Ascending aorta (tissue), 2 donors: ENCODE data around the gene SEMA3C. TPM values are rescaled to one million over a fixed set of nuclear protein-coding genes. Genes with fewer than 3 reads are reported as not detected.
A peak's percentile ranks its signal among the peaks of the same experiment; 100 is the strongest.

Experiments
- DNase-seq, 2 donors: peaks; one replicate each; pipeline ENCODE4 v3.0.0-alpha.2; 2019; ENCODE audit warnings: low spot score in 2 of 2
- H3K27ac ChIP-seq, 2 donors: fragments of 200-600 bp; sonication (generic); one replicate each; pipeline ENCODE4 v1.5.1; 2016 to 2017; ENCODE audit warnings: mild to moderate bottlenecking in 1 of 2
- H3K27me3 ChIP-seq: fragments of 200-600 bp; sonication (generic); one replicate; pipeline ENCODE4 v1.5.1; 2017
- H3K36me3 ChIP-seq, 2 donors: fragments of 200-600 bp; sonication (generic); one replicate each; pipeline ENCODE4 v1.5.1; 2016
- H3K4me1 ChIP-seq, 2 donors: fragments of 200-600 bp; sonication (generic); one replicate each; pipeline ENCODE4 v1.5.1; 2016 to 2017; ENCODE audit warnings: mild to moderate bottlenecking in 1 of 2
- H3K4me3 ChIP-seq, 2 donors: fragments of 200-600 bp; sonication (generic); one replicate each; pipeline ENCODE4 v1.5.1; 2016 to 2017; ENCODE audit warnings: mild to moderate bottlenecking in 1 of 2
- H3K9me3 ChIP-seq, 2 donors: fragments of 200-600 bp; sonication (generic); one replicate each; pipeline ENCODE4 v1.5.1; 2016
- intact Hi-C: fragments of 100-400 bp; cut with DNase I; formaldehyde crosslinking; loops from one replicate; pipeline ENCODE4 v1.15.1; 2023
- total RNA-seq: library from RNA; depleted of rRNA; stranded (reverse); fragments of >200 nt; gene quantifications from one replicate; pipeline ENCODE4 v1.1.0, GENCODE V29; 2016
- TF ChIP-seq, protein P1 (sequence below), 3 experiments: fragments of 200-600 bp in 2 of 3; fragments of 450-650 bp in 1 of 3; sonication (generic) in 2 of 3; IDR thresholded peaks; one replicate each; pipeline ENCODE4 v1.5.1; 2016 to 2019; ENCODE audit warnings: antibody characterized with exemption in 3 of 3, mild to moderate bottlenecking in 1 of 3, moderate library complexity in 1 of 3

The SEMA3C gene
- total RNA-seq, 1 donor from 2014 or later, result 16.6 TPM

DNA sequence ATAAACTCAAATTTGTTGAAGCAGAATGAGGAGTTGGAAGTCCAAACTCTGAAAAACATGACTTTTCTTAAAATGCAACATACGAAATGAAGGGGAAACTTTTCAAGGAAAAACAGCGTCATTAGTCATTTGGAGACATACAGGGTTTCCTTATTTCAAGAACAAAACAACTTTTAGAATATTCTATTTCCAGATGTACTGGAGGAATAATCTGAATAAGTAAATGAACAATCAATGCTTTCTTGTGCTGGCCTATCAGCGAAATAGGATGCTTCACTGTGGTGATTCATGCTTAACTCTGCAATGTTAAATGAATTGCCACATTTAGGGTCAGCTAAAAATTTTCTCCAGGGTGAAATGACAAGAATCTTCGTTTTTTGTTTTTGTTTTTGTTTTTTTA lies 114.3 kb downstream of the SEMA3C start:
- Histone ChIP-seq H3K9me3 (no peaks in the 10 kb centered on the region), H3K36me3 (no peaks in the 10 kb centered on the region), H3K27me3 (no peaks in the 10 kb centered on the region), H3K27ac (no peak overlapping the region), H3K4me3 (no peak overlapping the region), H3K4me1 (no peaks in the 10 kb centered on the region)
- intact Hi-C loops, result no loop called here
- TF ChIP-seq, protein P1, sequence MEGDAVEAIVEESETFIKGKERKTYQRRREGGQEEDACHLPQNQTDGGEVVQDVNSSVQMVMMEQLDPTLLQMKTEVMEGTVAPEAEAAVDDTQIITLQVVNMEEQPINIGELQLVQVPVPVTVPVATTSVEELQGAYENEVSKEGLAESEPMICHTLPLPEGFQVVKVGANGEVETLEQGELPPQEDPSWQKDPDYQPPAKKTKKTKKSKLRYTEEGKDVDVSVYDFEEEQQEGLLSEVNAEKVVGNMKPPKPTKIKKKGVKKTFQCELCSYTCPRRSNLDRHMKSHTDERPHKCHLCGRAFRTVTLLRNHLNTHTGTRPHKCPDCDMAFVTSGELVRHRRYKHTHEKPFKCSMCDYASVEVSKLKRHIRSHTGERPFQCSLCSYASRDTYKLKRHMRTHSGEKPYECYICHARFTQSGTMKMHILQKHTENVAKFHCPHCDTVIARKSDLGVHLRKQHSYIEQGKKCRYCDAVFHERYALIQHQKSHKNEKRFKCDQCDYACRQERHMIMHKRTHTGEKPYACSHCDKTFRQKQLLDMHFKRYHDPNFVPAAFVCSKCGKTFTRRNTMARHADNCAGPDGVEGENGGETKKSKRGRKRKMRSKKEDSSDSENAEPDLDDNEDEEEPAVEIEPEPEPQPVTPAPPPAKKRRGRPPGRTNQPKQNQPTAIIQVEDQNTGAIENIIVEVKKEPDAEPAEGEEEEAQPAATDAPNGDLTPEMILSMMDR (IDR thresholded peaks at IDR 0.05), result no peak
- DNase-seq, result no peak

DNA sequence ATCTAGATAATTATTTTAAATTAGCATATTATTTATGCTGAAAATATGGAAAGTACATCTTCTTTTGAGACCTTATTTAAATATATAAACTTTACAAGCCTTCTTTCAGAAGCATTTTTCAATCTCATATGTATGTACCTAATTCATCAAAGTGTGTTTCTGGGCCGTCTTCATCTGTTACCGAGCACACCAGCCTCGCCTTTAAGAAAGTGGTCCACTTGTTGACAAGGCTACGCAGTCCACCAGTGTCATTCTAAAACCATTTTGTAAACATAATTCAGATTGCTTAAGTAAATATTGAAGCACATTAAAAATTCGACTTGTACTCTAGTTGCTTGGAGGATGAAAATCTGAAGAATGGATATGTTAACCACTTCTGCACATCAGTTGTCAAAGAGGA lies 116.3 kb downstream of the SEMA3C start:
- H3K27ac ChIP-seq, result no peak overlapping the region
- H3K9me3 ChIP-seq, result no peaks in the 10 kb centered on the region
- H3K27me3 ChIP-seq, result no peaks in the 10 kb centered on the region
- no peaks in the 10 kb centered on the region for H3K4me1 ChIP-seq
- DNase-seq, result no peak
- no peaks in the 10 kb centered on the region for H3K36me3 ChIP-seq
- intact Hi-C loops, result no loop called here
- H3K4me3 ChIP-seq, result no peak overlapping the region
- TF ChIP-seq, protein P1 (IDR thresholded peaks at IDR 0.05), result no peak

DNA sequence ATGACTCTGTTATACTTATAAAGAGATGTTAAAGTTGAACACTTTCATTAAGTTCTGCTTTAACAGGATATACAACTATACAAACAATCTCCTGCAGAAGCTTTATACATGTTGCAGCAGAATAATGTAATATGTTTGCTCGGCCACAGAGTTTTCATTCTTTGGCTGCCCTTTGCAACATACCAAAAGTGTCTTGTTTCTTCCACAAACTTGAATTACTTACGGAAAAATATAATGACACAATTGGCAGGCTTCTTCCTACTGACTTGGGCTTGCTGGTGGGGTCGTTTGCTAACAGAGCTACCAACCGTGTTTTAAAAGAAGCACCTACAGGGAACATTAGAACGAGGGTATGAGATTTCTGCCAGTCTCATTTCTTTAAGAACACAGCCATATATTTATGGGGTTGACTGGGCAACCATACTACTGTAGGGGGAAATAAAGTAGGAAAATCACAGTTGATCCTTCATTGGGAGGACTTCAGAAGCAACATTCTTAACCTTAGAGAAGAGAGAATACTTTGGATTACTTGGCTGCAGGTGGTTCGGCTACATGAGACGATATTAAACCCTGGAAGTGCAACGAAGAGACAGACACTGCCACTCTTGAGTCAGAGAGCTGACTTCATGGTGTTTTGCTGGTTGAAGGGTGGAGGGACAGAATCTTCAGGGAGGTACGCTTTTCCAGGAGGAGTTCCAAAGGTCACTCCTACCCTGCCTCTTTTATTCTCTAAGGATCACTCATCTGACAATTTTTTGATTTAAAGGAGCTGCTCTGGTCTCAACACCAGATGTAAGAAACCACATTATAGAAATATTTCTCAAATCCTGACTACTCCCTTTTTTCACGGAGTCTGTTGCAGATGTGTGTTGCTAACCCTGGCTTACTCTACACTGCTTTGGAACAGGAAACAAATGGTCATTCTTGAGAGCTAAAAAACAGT lies 123.9 kb downstream of the SEMA3C start:
- no peaks in the 10 kb centered on the region for H3K36me3 ChIP-seq
- H3K27ac ChIP-seq, result no peak overlapping the region

DNA sequence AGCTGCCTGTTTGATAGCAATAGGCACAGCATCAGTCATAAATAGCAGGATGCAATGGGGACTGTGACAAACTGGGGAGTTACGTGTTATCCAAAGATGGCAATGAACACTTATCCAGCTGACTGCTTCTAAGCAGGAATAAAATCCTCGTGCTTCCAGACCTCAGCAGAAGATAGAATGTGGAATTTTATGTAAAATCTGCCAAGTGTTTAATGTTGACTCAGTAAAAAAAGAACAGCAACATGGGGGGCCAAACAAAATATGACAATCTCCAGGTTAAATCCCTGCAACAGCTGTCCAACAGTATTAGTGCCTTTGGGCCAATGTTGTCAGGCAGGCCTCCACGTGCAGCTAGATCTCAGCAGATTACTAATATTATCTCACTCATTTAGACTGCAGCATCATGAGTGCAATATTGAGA lies 127.3 kb downstream of the SEMA3C start:
- no peaks in the 10 kb centered on the region for H3K36me3 ChIP-seq
- no peak overlapping the region for H3K4me3 ChIP-seq
- H3K27me3 ChIP-seq, result no peaks in the 10 kb centered on the region
- H3K27ac ChIP-seq, result peak overlapping the region in 1 of 2 donors; percentile 28
- no peak for DNase-seq
- H3K4me1 ChIP-seq, result peaks cover 0 to 3% of the 10 kb centered on the region in 2 donors
- H3K9me3 ChIP-seq, result no peaks in the 10 kb centered on the region
- TF ChIP-seq, protein P1 (IDR thresholded peaks at IDR 0.05), result no peak
- intact Hi-C loops, result no loop called here

More for the DNA sequence above, 123.9 kb downstream of the SEMA3C start:
- H3K4me3 ChIP-seq, result no peak overlapping the region
- no peak for DNase-seq
- intact Hi-C loops, result no loop called here
- H3K9me3 ChIP-seq, result no peaks in the 10 kb centered on the region
- no peaks in the 10 kb centered on the region for H3K27me3 ChIP-seq
- TF ChIP-seq, protein P1 (IDR thresholded peaks at IDR 0.05), result no peak
- peaks cover 0 to 3% of the 10 kb centered on the region in 2 donors for H3K4me1 ChIP-seq

DNA sequence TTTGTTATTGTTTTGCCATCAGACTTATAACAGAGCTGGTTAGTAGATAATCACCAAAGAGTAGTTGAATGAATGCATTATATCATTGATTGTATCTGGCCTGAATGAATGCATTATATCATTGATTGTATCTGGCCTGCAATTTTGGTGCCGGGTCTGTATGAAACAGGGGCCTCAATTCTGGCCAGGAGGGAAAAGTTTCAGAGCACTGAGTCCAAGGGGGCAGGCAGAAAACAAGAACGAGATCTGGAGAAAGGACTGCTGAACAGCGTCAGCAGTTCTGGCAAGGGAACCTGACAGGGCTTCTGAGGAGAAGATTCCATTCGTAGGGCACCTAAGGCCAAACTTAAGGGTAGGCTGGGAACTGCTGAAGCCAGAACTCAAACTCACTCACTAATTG lies 128.0 kb downstream of the SEMA3C start:
- H3K27me3 ChIP-seq, result no peaks in the 10 kb centered on the region
- no peak for DNase-seq
- H3K9me3 ChIP-seq, result no peaks in the 10 kb centered on the region
- no peaks in the 10 kb centered on the region for H3K36me3 ChIP-seq
- H3K27ac ChIP-seq, result peak overlapping the region in 1 of 2 donors; percentile 23
- TF ChIP-seq, protein P1 (IDR thresholded peaks at IDR 0.05), result no peak
- peaks cover 0 to 3% of the 10 kb centered on the region in 2 donors for H3K4me1 ChIP-seq
- intact Hi-C loops, result no loop called here
- no peak overlapping the region for H3K4me3 ChIP-seq
